Measurements from ENCODE around the gene COG6.

COG6 gene

DNA sequence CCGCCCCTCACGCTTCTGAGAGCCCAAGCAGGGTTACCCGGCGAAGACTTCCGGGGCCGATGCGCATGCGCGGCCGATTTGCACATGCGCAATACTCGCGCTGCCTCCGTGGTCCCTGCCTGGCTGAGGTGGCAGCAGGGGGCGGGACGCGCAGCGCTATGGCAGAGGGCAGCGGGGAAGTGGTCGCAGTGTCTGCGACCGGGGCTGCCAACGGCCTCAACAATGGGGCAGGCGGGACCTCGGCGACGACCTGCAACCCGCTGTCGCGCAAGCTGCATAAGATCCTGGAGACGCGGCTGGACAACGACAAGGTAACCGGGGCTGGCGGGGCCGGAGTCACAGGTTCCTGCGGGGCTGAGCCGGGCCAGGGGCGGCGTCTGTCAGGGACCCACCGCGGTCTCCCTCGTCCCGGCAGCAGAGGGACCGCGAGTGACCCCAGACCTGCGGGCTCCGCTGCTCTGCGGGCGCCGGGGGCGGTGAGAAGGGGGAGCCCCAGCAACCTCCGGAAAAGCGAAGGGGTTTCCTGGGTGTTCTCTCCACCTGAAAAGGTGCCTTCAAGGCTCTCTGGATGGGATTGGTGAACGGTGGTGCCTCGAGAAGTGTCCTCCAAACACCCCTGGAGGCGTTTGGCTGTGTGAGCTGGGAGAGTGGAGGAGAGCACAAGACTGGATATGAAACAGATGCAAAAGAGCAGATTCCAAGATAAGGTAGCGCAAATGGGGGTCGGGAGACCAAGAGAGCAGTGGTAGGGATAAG lies at the start of gene COG6:
Gene COG6 (plus strand): TSS at position 94 of the 756 bp plus-strand sequence. CDS start 65 bp downstream, at position 159.
- DNase-seq (ENCODE audit: low spot score) = peak; percentile 95

DNA sequence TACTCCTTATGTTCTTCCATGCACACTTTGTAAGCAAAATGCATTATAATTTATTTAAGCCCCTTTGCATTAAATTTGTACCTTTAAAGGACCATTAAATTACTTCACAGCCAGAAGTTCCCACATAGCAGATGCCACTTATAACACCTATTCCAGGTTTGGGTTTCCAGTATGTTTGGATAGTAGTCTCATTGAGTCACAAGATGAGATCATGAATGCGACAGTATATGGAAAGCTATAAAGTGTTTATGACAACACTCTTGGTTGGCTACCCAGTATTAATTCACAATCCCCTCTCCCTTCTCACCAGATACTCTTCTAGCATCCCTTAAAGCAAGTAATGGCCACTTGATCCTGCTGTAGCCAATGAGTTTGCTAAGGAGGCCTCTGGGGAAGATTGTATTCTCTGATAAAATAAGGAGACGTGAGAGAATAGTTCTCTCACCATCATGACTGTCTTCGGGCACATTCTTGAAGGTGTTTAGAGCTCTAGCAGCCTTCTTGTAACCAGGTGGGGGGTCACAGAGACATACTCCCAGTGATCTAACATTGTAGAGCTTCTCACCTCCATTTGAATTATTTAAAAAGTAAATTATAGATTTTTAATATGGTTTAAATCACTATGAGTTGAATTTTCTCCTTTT lies 49.7 kb upstream of the COG6 start:
- DNase-seq (ENCODE audit: low spot score) = no peak

DNA sequence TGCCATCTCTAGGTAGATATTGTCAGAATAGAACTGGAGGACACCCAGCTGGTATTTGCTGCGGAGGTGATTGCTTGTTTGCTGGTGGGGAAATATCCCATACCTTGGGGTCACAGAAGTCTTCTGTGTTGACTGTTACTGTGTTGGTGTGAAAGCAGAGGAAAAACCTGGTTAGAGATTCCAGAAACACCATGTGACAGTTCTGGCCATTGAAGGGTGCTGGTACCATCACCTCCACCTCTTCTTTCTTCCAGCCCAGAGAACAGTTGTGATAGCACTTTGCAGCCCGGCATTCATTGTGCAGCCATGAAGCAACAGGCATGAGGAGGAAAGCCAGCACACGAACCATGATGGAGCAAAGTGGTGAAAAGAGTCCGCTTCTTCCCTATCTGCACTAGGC lies 47.6 kb upstream of the COG6 start:
- DNase-seq (ENCODE audit: low spot score) = no peak

- peak; percentile 58 for DNase-seq (ENCODE audit: low spot score)
Measured at GRCh38 chr13:39612023-39612637, 43.3 kb upstream of the COG6 start.

DNA sequence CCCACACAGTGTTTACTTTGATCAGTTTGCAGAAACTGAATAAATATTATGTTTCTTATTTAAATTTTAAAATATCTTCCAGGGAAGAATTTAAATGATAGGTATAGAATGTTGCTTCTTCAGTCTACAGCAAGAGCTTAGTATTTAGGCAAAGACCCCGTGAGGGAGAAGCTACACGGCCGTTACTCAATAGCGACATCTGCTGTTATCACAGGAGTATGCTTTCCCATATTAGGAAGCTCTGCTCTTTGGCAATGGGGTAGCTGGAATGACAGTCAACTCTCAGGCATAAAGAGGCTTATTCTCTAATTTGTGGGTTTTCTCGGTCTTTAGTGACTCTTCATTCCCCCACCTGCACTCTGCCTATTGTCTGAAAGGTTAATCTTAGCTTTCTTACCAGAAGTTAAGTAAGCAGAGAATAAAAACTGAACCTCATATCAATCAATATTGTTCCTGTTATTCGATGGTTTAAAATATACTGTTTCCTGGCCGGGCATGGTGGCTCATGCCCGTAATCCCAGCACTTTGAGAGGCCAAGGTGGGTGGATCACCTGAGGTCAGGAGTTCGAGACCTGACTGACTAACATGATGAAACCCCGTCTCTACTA lies 39.3 kb upstream of the COG6 start:
- peak; percentile 50 for DNase-seq (ENCODE audit: low spot score)

DNA sequence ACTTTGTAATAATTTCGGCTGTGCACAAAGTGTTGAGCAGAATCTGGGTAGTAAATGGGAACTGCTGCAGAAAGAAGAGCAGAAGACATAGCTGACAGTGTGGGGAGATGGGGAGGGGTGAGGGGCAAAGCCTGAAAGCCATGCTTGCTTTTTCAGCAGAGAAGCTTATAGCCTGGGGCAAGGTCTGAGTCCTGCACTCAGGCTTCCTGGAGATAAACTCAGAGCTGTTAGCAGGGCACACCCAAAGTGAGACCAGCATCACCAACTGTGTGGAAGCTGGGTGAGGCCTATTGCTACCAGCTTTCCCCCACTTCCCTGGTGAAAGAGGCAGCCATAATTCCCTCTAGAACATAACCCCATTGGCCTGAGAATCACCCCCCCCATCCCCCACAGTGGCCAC lies 36.9 kb upstream of the COG6 start:
- no peak for DNase-seq (ENCODE audit: low spot score)

DNA sequence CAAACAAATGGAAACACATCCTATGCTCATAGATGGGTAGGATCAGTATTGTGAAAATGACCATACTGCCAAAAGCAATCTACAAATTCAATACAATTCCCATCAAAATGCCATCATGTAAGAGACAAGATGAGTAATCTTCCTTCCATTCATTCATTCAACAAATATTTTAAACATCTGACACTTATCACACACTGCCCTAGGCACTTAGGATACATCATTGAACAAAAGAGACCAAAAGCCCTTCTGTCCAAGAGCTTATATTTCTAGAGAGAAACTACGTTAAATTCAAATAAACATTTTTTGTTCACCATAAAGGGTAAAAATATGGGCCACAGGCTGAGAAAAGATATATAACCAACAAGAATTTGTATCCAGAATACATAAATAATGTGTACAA lies 32.0 kb upstream of the COG6 start:
- DNase-seq (ENCODE audit: low spot score) = no peak

DNA sequence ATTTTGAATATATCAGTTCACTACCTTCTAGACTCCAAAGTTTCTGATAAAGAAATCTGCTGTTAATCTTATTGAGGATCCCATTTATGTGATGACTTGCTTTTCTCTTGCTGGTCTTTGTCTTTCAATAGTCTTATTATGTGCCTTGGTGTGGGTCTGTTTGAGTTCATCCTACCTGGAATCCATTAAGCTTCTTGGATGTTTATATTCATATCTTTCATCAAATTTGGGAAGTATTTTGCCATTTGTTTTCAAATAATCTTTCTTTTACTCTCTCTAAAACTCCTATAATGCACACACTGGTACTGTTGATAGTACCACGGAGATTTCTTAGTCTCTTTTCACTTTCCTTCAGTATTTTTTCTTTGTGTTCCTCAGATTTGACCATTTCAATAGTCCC lies 24.2 kb upstream of the COG6 start:
- no peak for DNase-seq (ENCODE audit: low spot score)

- no peak for DNase-seq (ENCODE audit: low spot score)
Measured at GRCh38 chr13:39632994-39633393, 22.5 kb upstream of the COG6 start.

DNA sequence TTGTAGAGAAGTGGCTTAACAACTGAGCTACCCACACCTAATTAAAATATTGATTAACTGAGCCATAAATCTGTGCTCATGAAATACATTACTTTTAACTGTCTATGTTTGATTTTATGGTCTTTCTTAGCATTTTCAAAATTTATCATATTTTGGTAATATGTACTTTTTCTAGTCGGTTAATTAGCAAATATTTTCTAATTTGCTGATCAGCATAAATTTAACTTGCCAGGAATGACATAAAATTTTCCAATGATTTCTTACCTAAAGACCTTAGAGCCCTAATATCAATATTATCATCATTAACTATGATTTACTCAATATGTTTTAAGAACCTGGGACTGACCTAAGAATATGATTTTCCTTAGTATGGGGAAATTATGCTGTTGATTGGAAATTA lies 19.9 kb upstream of the COG6 start:
- DNase-seq (ENCODE audit: low spot score) = no peak

DNA sequence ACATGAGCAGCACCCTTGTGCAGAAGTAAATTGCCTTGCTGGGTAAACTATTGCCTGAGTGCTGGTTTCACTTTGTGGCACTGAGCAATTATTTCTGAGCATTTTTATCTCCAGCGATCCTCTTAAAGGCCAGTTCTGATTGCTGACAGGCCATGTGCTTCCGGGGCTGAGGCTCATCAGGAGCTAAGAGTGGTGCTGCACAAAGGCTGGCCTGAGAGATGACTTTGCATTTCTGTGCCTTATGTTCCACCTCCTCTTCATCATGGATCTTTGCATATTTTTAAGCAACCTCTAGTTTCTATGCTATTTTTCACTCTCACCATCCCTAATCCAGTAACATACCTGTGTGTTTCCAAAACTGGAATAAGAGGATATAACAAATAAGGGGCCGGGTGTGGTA lies 17.6 kb upstream of the COG6 start:
- no peak for DNase-seq (ENCODE audit: low spot score)

- no peak for DNase-seq (ENCODE audit: low spot score)
Measured at GRCh38 chr13:39641645-39642044, 13.8 kb upstream of the COG6 start.

DNA sequence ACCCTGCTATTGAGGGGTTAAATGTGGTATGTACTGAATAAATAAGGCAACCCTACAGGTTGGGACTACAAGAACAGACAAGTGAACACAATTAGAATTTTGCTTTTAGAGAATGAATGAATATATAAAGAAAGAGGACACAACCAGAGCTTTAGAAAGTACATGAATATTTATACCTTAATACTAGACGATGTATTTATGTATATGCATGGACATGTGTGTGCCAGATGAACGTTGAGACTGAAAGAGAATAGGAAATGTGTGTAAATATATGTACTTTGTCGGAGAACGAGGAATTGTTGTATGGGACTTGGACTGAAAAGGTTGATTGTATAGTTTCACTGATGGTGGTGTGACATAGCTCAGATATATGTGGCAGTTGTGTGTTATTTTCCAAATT lies 9.3 kb upstream of the COG6 start:
- no peak for DNase-seq (ENCODE audit: low spot score)

GRCh38 chr13:39655041-39655568 lies 357 bp upstream of the COG6 start:
- DNase-seq (ENCODE audit: low spot score) = no peak

GRCh38 chr13:39656325-39656677 lies 839 bp downstream of the COG6 start:
- DNase-seq (ENCODE audit: low spot score) = no peak

- no peak for DNase-seq (ENCODE audit: low spot score)
Measured at GRCh38 chr13:39663508-39663907, 8.0 kb downstream of the COG6 start.

- no peak for DNase-seq (ENCODE audit: low spot score)
Measured at GRCh38 chr13:39663958-39664357, 8.5 kb downstream of the COG6 start.

- DNase-seq (ENCODE audit: low spot score) = no peak
Measured at GRCh38 chr13:39665763-39666162, 10.3 kb downstream of the COG6 start.

DNA sequence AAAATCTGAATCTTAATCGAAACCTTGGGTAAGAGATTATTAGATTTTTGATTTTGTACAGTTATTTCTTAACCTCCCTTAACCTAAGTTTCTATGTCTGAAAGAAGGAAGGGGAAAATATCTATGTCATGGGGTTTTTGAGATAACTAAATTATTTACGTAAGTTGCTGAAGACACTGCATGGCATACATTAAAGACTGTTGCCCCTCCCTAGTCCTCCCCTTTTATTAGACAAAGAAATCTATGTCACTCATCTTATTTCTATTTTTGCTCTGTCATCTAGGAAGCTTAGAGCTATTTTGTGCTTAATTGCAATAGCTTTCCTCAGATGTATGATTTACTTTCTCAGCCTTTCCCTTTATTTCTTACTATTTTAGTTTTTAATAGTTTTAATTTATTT lies 15.0 kb downstream of the COG6 start:
- DNase-seq (ENCODE audit: low spot score) = no peak

- no peak for DNase-seq (ENCODE audit: low spot score)
Measured at GRCh38 chr13:39672378-39673132, 17.1 kb downstream of the COG6 start.

DNA sequence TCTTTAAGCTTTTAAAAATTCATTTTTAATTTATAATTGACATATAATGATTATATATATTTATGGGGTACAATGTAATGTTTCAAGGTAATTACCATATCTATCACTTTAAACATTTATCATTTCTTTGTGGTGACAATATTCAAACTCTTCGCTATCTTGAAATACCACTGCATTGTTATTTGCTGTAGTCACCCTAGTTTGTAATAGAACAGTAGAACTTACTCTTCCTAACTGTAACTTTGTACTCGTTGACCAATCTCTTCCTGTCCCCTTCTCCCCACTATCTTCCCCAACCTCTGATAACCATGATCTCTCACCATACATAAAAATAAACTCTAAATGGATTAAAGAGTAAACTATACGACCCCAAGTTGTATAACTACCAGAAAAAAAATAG lies 20.4 kb downstream of the COG6 start:
- DNase-seq (ENCODE audit: low spot score) = no peak

DNA sequence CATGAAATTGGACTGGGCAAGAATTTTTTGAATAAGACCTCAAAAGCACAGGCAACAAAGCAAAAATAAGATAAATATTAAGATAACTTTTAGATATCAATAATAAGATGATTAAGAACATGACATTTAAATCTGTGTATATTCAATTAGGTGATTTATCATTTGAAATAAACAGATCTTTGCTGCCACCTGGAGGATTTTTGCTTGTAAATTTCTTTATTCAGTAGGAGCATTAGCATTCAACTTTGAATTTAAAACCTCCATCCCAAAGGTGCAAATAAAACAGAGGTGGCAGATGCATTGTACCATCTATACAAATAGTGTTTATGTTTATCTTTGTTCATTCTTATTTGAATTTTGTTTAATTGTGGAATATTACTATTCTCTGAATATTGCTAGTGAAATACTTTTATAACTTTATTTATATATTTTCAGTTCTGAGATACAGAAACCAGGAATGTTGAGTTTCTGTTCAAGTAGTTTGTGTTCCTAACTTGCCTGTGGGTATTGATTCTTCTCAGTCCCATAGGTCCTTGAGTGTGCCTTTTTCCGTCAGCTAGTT lies 20.9 kb downstream of the COG6 start:
- peak; percentile 59 for DNase-seq (ENCODE audit: low spot score)
